Lower leg skin (tissue), 3 donors: Measurements from ENCODE around the gene DDX5.

Source experiments
- POLR2A ChIP-seq, 2 donors: fragments of 450-650 bp; IDR thresholded peaks; one replicate each; pipeline ENCODE4 v1.6.1; 2016 to 2017; ENCODE audit warnings: antibody characterized with exemption in 2 of 2, mild to moderate bottlenecking in 1 of 2, moderate library complexity in 1 of 2
- TF ChIP-seq, protein P1 (sequence below), 3 donors: fragments of 450-650 bp; IDR thresholded peaks; one replicate each; pipeline ENCODE4 v1.5.1; 2016; ENCODE audit warnings: antibody characterized with exemption in 3 of 3, mild to moderate bottlenecking in 3 of 3, moderate library complexity in 2 of 3

- TF ChIP-seq, protein P1, sequence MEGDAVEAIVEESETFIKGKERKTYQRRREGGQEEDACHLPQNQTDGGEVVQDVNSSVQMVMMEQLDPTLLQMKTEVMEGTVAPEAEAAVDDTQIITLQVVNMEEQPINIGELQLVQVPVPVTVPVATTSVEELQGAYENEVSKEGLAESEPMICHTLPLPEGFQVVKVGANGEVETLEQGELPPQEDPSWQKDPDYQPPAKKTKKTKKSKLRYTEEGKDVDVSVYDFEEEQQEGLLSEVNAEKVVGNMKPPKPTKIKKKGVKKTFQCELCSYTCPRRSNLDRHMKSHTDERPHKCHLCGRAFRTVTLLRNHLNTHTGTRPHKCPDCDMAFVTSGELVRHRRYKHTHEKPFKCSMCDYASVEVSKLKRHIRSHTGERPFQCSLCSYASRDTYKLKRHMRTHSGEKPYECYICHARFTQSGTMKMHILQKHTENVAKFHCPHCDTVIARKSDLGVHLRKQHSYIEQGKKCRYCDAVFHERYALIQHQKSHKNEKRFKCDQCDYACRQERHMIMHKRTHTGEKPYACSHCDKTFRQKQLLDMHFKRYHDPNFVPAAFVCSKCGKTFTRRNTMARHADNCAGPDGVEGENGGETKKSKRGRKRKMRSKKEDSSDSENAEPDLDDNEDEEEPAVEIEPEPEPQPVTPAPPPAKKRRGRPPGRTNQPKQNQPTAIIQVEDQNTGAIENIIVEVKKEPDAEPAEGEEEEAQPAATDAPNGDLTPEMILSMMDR (IDR thresholded peaks at IDR 0.05), result no peak
- no peak for TF ChIP-seq POLR2A (IDR thresholded peaks at IDR 0.05)
Observed at GRCh38 chr17:64455993-64456885, 49.9 kb downstream of the DDX5 start.
